GM06990 (cell line): ENCODE results near the gene DTNB.

Experiments used
- DNase-seq: peaks from one replicate; pipeline ENCODE4 v3.0.0-alpha.2; 2011; ENCODE audit not compliant: insufficient read length; ENCODE audit errors: extremely low read depth
- H3K27me3 ChIP-seq: replicated peaks from 2 replicates; pipeline ENCODE4 v1.6.0; 2011; ENCODE audit warnings: low read length; ENCODE audit not compliant: control insufficient read depth, insufficient read depth
- H3K36me3 ChIP-seq: 2 replicates; pipeline ENCODE4 v1.5.1; 2011; ENCODE audit warnings: low read length; ENCODE audit not compliant: control insufficient read depth, insufficient read depth
- H3K4me3 ChIP-seq: replicated peaks from 2 replicates; pipeline ENCODE4 v1.5.1; 2011; ENCODE audit warnings: low read depth, mild to moderate bottlenecking, control low read depth, low read length
- CTCF ChIP-seq: IDR thresholded peaks from 2 replicates; pipeline ENCODE4 v1.5.1; 2011; ENCODE audit warnings: low read length, control low read depth, mild to moderate bottlenecking, inconsistent platforms; ENCODE audit not compliant: insufficient read depth, poor library complexity, severe bottlenecking

Gene DTNB

GRCh38 chr2:25483607-25484266 lies 189.6 kb downstream of the DTNB start:
- no peak overlapping the region for H3K4me3 ChIP-seq
- DNase-seq: no peak
- H3K27me3 ChIP-seq: no peaks in the 10 kb centered on the region
- no peak for TF ChIP-seq CTCF
- H3K36me3 ChIP-seq: no peaks in the 10 kb centered on the region

GRCh38 chr2:25482341-25482740 lies 191.0 kb downstream of the DTNB start:
- no peak for DNase-seq
- TF ChIP-seq CTCF: no peak
- Histone ChIP-seq H3K36me3 (no peaks in the 10 kb centered on the region), H3K27me3 (no peaks in the 10 kb centered on the region), H3K4me3 (no peak overlapping the region)

- H3K4me3 ChIP-seq: no peak overlapping the region
- TF ChIP-seq CTCF: no peak
- H3K36me3 ChIP-seq: no peaks in the 10 kb centered on the region
- H3K27me3 ChIP-seq: no peaks in the 10 kb centered on the region
- no peak for DNase-seq
Observed at GRCh38 chr2:25481381-25482300, 191.7 kb downstream of the DTNB start.

GRCh38 chr2:25480561-25480960 lies 192.8 kb downstream of the DTNB start:
- DNase-seq: no peak

GRCh38 chr2:25479761-25480160 lies 193.6 kb downstream of the DTNB start:
- no peaks in the 10 kb centered on the region for H3K27me3 ChIP-seq
- no peak overlapping the region for H3K4me3 ChIP-seq
- no peaks in the 10 kb centered on the region for H3K36me3 ChIP-seq
- TF ChIP-seq CTCF: no peak
- DNase-seq: no peak

More at GRCh38 chr2:25480561-25480960, 192.8 kb downstream of the DTNB start:
- Histone ChIP-seq H3K36me3 (no peaks in the 10 kb centered on the region), H3K4me3 (no peak overlapping the region), H3K27me3 (no peaks in the 10 kb centered on the region)
- no peak for TF ChIP-seq CTCF
